Cardiac fibroblast (primary cell): ENCODE data around the gene NRG3.
A peak's percentile ranks its signal among the peaks of the same experiment; 100 is the strongest.

ENCODE experiments used
- DNase-seq, 2 donors: peaks; one replicate each; pipeline versions ENCODE4 v3.0.0 to v3.0.0-alpha.2; 2010; ENCODE audit warnings: low read depth in 2 of 2
- H3K4me3 ChIP-seq, 2 donors: replicated peaks in 1 of 2; 1 replicate in 1 of 2; 2 replicates in 1 of 2; pipeline ENCODE4 v1.5.1; 2011; ENCODE audit warnings: low read depth in 2 of 2, low read length in 2 of 2, mild to moderate bottlenecking in 2 of 2, moderate library complexity in 1 of 2
- TF ChIP-seq, protein P1 (sequence below): IDR thresholded peaks from one replicate; pipeline ENCODE4 v1.5.1; 2011; ENCODE audit warnings: low read depth, mild to moderate bottlenecking, low read length, inconsistent platforms

The NRG3 gene

GRCh38 chr10:82581940-82582339 is 706.9 kb downstream of the NRG3 start:
- TF ChIP-seq, protein P1, sequence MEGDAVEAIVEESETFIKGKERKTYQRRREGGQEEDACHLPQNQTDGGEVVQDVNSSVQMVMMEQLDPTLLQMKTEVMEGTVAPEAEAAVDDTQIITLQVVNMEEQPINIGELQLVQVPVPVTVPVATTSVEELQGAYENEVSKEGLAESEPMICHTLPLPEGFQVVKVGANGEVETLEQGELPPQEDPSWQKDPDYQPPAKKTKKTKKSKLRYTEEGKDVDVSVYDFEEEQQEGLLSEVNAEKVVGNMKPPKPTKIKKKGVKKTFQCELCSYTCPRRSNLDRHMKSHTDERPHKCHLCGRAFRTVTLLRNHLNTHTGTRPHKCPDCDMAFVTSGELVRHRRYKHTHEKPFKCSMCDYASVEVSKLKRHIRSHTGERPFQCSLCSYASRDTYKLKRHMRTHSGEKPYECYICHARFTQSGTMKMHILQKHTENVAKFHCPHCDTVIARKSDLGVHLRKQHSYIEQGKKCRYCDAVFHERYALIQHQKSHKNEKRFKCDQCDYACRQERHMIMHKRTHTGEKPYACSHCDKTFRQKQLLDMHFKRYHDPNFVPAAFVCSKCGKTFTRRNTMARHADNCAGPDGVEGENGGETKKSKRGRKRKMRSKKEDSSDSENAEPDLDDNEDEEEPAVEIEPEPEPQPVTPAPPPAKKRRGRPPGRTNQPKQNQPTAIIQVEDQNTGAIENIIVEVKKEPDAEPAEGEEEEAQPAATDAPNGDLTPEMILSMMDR, result no peak
- H3K4me3 ChIP-seq, result no peak overlapping the region
- DNase-seq, result no peak

GRCh38 chr10:82591421-82591820 is 716.4 kb downstream of the NRG3 start:
- peak in 1 of 2 donors; percentile 4 for DNase-seq
- H3K4me3 ChIP-seq, result no peak overlapping the region

GRCh38 chr10:82597840-82598239 is 722.8 kb downstream of the NRG3 start:
- no peak overlapping the region for H3K4me3 ChIP-seq
- TF ChIP-seq, protein P1, result no peak
- DNase-seq, result no peak

More at GRCh38 chr10:82591421-82591820, 716.4 kb downstream of the NRG3 start:
- TF ChIP-seq, protein P1, result no peak

GRCh38 chr10:82609845-82610244 is 734.9 kb downstream of the NRG3 start:
- no peak for DNase-seq
- TF ChIP-seq, protein P1, result no peak
- H3K4me3 ChIP-seq, result no peak overlapping the region

DNA sequence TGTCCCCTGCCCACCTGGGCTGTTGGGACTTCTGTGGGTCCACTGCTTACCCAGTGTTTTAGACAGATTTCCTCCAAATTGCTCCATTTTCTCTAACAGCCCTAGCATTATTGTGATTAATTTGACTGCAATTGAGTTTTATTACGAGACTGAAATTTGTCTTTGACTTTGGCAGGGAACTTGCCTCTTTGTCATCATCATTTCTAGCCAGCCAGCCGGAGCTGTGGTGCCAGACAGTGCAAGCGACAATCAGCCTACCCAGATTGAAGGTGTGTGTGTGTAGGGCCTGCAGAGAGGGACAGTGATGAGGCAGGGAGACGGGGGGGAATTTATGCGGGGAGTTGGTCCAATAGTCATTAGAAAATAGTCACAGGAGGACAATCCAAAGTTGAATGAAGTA is 743.0 kb downstream of the NRG3 start:
- no peak for DNase-seq
- TF ChIP-seq, protein P1, result no peak
- no peak overlapping the region for H3K4me3 ChIP-seq

DNA sequence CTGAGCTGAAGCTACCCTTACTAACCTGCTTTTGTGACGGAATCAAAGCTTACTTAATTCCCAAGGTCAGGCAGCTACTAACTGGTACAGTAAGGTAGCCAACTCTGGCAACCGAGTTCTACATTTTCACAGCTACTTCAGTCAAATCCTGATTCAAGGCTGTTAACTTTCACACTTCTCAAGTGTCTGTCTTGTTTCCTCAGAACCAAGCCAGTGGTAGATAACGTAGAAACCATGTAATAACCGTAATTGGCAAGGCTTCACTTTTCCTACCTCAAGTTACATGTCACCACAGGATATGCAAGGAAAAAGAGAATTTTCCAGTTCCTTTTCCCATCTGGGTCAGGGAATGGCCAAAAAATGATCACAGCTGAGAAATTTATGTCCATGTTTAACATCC is 746.7 kb downstream of the NRG3 start:
- DNase-seq, result no peak
- H3K4me3 ChIP-seq, result no peak overlapping the region
- TF ChIP-seq, protein P1, result no peak

DNA sequence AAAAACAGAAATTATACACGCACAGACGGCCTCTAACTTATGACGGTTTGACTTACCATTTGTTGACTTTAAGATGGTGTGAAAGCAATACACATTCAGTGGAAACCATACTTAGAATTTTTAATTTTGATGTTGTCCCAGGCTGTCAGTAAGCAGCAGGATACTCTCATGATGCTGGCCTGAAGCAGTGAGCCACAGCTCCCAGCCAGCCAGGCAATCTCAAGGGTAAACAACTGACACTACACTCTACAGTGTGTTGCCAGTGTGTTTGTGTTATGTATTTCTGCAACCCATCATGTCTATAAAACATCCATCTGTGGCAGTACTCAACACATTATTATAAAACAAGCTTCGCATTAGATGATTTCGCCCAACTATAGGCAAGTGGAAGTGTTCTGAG is 747.5 kb downstream of the NRG3 start:
- TF ChIP-seq, protein P1, result no peak
- H3K4me3 ChIP-seq, result no peak overlapping the region
- DNase-seq, result no peak
